HFF-Myc (cell line): Measurements from ENCODE around the gene SLC4A4.

ENCODE experiments used
- DNase-seq: peaks from one replicate; pipeline ENCODE4 v3.0.0-alpha.2; 2011; ENCODE audit warnings: low read depth; ENCODE audit errors: extremely low read depth
- H3K4me3 ChIP-seq: replicated peaks from 2 replicates; pipeline ENCODE4 v1.5.1; 2011; ENCODE audit warnings: low read depth, mild to moderate bottlenecking, control low read depth, low read length
- TF ChIP-seq, protein P1 (sequence below): IDR thresholded peaks from 2 replicates; pipeline ENCODE4 v1.5.1; 2012; ENCODE audit warnings: mild to moderate bottlenecking, low read depth, low read length, control low read depth; ENCODE audit errors: missing control alignments

Gene SLC4A4

GRCh38 chr4:71614621-71615020 lies 275.8 kb downstream of the SLC4A4 start:
- H3K4me3 ChIP-seq = no peak overlapping the region
- TF ChIP-seq, protein P1, sequence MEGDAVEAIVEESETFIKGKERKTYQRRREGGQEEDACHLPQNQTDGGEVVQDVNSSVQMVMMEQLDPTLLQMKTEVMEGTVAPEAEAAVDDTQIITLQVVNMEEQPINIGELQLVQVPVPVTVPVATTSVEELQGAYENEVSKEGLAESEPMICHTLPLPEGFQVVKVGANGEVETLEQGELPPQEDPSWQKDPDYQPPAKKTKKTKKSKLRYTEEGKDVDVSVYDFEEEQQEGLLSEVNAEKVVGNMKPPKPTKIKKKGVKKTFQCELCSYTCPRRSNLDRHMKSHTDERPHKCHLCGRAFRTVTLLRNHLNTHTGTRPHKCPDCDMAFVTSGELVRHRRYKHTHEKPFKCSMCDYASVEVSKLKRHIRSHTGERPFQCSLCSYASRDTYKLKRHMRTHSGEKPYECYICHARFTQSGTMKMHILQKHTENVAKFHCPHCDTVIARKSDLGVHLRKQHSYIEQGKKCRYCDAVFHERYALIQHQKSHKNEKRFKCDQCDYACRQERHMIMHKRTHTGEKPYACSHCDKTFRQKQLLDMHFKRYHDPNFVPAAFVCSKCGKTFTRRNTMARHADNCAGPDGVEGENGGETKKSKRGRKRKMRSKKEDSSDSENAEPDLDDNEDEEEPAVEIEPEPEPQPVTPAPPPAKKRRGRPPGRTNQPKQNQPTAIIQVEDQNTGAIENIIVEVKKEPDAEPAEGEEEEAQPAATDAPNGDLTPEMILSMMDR = no peak
- no peak for DNase-seq

DNA sequence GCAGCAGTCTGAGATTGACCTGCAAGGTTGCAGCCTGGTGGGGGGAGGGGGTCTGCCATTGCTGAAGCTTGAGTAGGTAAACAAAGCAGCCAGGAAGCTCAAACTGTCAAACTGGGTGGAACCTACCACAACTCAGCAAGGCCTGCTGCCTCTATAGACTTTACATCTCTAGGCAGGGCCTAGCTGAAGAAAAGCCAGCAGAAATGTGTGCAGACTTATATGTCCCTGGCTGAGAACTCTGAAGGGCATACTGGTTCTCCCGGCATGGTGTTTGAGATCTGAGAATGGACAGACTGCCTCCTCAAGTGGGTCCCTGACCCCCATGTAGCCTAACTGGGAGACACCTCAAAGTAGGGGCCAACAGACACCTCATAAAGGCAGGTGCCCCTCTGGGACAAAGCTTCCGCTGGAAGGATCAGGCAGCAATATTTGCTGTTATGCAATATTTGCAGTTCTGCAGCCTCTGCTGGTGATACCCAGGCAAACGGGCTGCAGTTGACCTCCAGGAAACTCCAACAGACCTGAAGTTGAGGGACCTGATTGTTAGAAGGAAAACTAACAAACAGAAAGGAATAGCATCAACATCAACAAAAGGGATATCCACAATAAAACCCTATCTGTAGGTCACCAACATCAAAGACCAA lies 277.5 kb downstream of the SLC4A4 start:
- TF ChIP-seq, protein P1 = no peak
- no peak overlapping the region for H3K4me3 ChIP-seq
- no peak for DNase-seq
